HepG2 (cell line): ENCODE results near the gene NPB. TPM values are rescaled to one million over a fixed set of nuclear protein-coding genes. Genes with fewer than 3 reads are reported as not detected.

Experiments used
- GTF3A ChIP-seq: sonication (generic); formaldehyde crosslinking; conservative IDR thresholded peaks from 2 replicates; pipeline ENCODE4 v1.4.0; 2020; ENCODE audit warnings: mild to moderate bottlenecking, missing genetic modification reagents
- HHEX ChIP-seq: IDR thresholded peaks from 2 replicates; pipeline ENCODE4 v1.6.1; 2016; ENCODE audit warnings: control low read depth
- HOXA3 ChIP-seq: sonication (generic); formaldehyde crosslinking; IDR thresholded peaks from 2 replicates; pipeline ENCODE4 v1.5.0; 2020; ENCODE audit warnings: missing genetic modification reagents
- LBX2 ChIP-seq: sonication (generic); formaldehyde crosslinking; IDR thresholded peaks from 2 replicates; pipeline ENCODE4 v1.5.0; 2020; ENCODE audit warnings: missing genetic modification reagents, mild to moderate bottlenecking, borderline replicate concordance
- NFYC ChIP-seq: IDR thresholded peaks from 2 replicates; pipeline ENCODE4 v1.6.1; 2016; ENCODE audit warnings: missing genetic modification reagents, missing compliant biosample characterization
- NR2F2 ChIP-seq: IDR thresholded peaks from 2 replicates; pipeline ENCODE4 v1.6.1; 2012; ENCODE audit warnings: low read depth, inconsistent platforms, borderline replicate concordance
- POLR2AphosphoS5 ChIP-seq: IDR thresholded peaks from 2 replicates; pipeline ENCODE4 v1.6.1; 2012; ENCODE audit warnings: low read depth, low read length
- SRF ChIP-seq: IDR thresholded peaks from 2 replicates; pipeline ENCODE4 v1.6.1; 2011; ENCODE audit warnings: mild to moderate bottlenecking, low read depth, low read length, moderate library complexity
- ZNF121 ChIP-seq: sonication (generic); formaldehyde crosslinking; IDR thresholded peaks from 2 replicates; pipeline ENCODE4 v1.5.0; 2020; ENCODE audit warnings: mild to moderate bottlenecking, missing genetic modification reagents
- ZNF18 ChIP-seq: sonication (generic); formaldehyde crosslinking; IDR thresholded peaks from 2 replicates; pipeline ENCODE4 v1.8.0; 2022; ENCODE audit warnings: mild to moderate bottlenecking, missing genetic modification reagents; ENCODE audit not compliant: insufficient replicate concordance
- ZNF232 ChIP-seq: sonication (generic); formaldehyde crosslinking; IDR thresholded peaks from 2 replicates; pipeline ENCODE4 v1.4.0; 2020; ENCODE audit warnings: missing genetic modification reagents, borderline replicate concordance
- ZNF24 ChIP-seq: fragments of 450-650 bp; IDR thresholded peaks from 2 replicates; pipeline ENCODE4 v1.6.1; 2017; ENCODE audit warnings: antibody characterized with exemption, mild to moderate bottlenecking
- ZNF296 ChIP-seq: sonication (generic); formaldehyde crosslinking; conservative IDR thresholded peaks from 2 replicates; pipeline ENCODE4 v1.5.0; 2020; ENCODE audit warnings: mild to moderate bottlenecking, missing genetic modification reagents
- ZNF382 ChIP-seq: sonication (generic); formaldehyde crosslinking; IDR thresholded peaks from 2 replicates; pipeline ENCODE4 v1.5.0; 2020; ENCODE audit warnings: missing genetic modification reagents, mild to moderate bottlenecking, borderline replicate concordance
- ZNF432 ChIP-seq: sonication (generic); formaldehyde crosslinking; IDR thresholded peaks from 2 replicates; pipeline ENCODE4 v1.5.0; 2020; ENCODE audit warnings: missing genetic modification reagents, mild to moderate bottlenecking, borderline replicate concordance
- ZNF574 ChIP-seq: sonication (generic); formaldehyde crosslinking; IDR thresholded peaks from 2 replicates; pipeline ENCODE4 v1.4.0; 2020; ENCODE audit warnings: missing genetic modification reagents
- ZNF605 ChIP-seq: sonication (generic); formaldehyde crosslinking; IDR thresholded peaks from 2 replicates; pipeline ENCODE4 v1.8.0; 2022; ENCODE audit warnings: mild to moderate bottlenecking, missing genetic modification reagents
- ZNF687 ChIP-seq: sonication (generic); formaldehyde crosslinking; IDR thresholded peaks from 2 replicates; pipeline ENCODE4 v1.5.1; 2020; ENCODE audit warnings: mild to moderate bottlenecking, missing genetic modification reagents, moderate library complexity
- polyA plus RNA-seq, 8 experiments: library from polyadenylated mRNA; depleted of rRNA in 3 of 8; stranded (reverse) in 7 of 8; unstranded in 1 of 8; fragments of >200 nt; fragmentation: Illumina TruSeq in 4 of 8; extraction: Trizol in 4 of 8; gene quantifications; 2 replicates each; pipeline versions ENCODE4 v1.2.1 to v1.2.3, GENCODE V29; 2011 to 2016; ENCODE audit warnings: low read depth in 4 of 8, missing spikeins in 1 of 8, mixed read lengths in 1 of 8; ENCODE audit not compliant: insufficient read depth in 1 of 8
- total RNA-seq, 5 experiments: library from RNA; depleted of rRNA; stranded (reverse); fragments of >200 nt; fragmentation: Illumina TruSeq; extraction: Trizol; gene quantifications; 2 replicates each; pipeline ENCODE4 v1.2.3, GENCODE V29; 2016; ENCODE audit warnings: low read depth in 1 of 5

Gene NPB
- total and polyA plus RNA-seq, 2 of the 13 experiments (the other 11 are each of a cell fraction or from before 2014, with no cell fraction given), result 0.11 to 0.93 TPM

- peak; percentile 99; the same call in 1 of the 2 replicates for TF ChIP-seq LBX2
- peak; percentile 84; the same call in 1 of the 2 replicates for TF ChIP-seq ZNF296 (CRISPR knock-in tag)
- TF ChIP-seq ZNF232 (CRISPR knock-in tag), result peak; percentile 39
- peak; percentile 55; the same call in 1 of the 2 replicates for TF ChIP-seq SRF
- no peak for TF ChIP-seq ZNF382 (CRISPR knock-in tag)
- peak; percentile 53; the same call in 1 of the 2 replicates for TF ChIP-seq ZNF24
- peak; percentile 28; the same call in 1 of the 2 replicates for TF ChIP-seq ZNF605 (CRISPR knock-in tag)
- peak; percentile 96 for TF ChIP-seq ZNF687 (CRISPR knock-in tag)
- TF ChIP-seq NFYC (CRISPR knock-in tag), result peak; percentile 56
- no peak for TF ChIP-seq GTF3A
- peak; percentile 98 for TF ChIP-seq HOXA3 (CRISPR knock-in tag)
- peak; percentile 88 for TF ChIP-seq ZNF574 (CRISPR knock-in tag)
- no peak for TF ChIP-seq ZNF432 (CRISPR knock-in tag)
- TF ChIP-seq ZNF121 (CRISPR knock-in tag), result peak; percentile 37; the same call in 1 of the 2 replicates
- peak; percentile 39; the same call in 1 of the 2 replicates for TF ChIP-seq NR2F2
- peak; percentile 90 for TF ChIP-seq ZNF18 (CRISPR knock-in tag)
- no peak for TF ChIP-seq HHEX (CRISPR knock-in tag)
- peak; percentile 67 for TF ChIP-seq POLR2AphosphoS5
Observed at GRCh38 chr17:81871387-81872230, 30.4 kb upstream of the NPB start (continued).
